Measurements from ENCODE around the gene LCE2C. TPM values are rescaled to one million over a fixed set of nuclear protein-coding genes. Genes with fewer than 3 reads are reported as not detected.
"Not testable (repeated sequence)": the region's sequence is repeated elsewhere in the genome, so short reads cannot be mapped to it uniquely, and the experiment has no call there.

The LCE2C gene
- total RNA-seq, 1 donor from 2014 or later = not detected

DNA sequence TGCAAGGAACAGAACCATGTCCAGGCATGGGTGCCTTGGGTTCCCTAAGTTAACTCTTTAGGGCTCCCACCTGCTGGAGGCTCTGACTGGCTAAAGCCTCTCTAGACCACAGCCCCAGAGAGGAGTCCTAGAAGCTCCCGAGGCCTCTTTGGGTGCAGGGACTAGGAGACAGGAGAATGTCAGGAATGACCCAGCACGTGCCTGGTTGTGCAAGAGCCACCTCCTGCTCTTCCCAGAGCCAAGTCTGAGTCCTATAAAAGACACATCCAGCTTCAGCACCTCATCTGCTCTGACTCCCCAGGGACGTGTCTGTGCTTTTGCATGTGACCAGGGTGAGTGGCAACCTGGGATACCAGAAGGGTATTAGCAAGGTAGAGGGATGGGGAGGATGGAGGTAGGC, 12.0 kb upstream of the LCE2C start, which contains the start of gene LCE2D:
TSS of gene LCE2D (plus strand) at position 283 of the 400 bp plus-strand sequence. CDS start 726 bp downstream, outside the sequence.
- no peaks in the 10 kb centered on the region for H3K4me1 Mint-ChIP-seq
- H3K27ac Mint-ChIP-seq = no peak within 1 kb of the TSS
- ChIA-PET CTCF (interaction anchor here (1.5 kb wide), 1 partner anchor 9 kb away, joined by 4 read pairs; no protein-coding TSS in a partner anchor), POLR2A (no interaction called here)
- H3K9me3 Mint-ChIP-seq = no peaks in the 10 kb centered on the region
- TF ChIP-seq, protein P1, sequence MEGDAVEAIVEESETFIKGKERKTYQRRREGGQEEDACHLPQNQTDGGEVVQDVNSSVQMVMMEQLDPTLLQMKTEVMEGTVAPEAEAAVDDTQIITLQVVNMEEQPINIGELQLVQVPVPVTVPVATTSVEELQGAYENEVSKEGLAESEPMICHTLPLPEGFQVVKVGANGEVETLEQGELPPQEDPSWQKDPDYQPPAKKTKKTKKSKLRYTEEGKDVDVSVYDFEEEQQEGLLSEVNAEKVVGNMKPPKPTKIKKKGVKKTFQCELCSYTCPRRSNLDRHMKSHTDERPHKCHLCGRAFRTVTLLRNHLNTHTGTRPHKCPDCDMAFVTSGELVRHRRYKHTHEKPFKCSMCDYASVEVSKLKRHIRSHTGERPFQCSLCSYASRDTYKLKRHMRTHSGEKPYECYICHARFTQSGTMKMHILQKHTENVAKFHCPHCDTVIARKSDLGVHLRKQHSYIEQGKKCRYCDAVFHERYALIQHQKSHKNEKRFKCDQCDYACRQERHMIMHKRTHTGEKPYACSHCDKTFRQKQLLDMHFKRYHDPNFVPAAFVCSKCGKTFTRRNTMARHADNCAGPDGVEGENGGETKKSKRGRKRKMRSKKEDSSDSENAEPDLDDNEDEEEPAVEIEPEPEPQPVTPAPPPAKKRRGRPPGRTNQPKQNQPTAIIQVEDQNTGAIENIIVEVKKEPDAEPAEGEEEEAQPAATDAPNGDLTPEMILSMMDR (IDR thresholded peaks at IDR 0.05) = no peak
- H3K27me3 Mint-ChIP-seq = peaks cover 22% of the 10 kb centered on the region
- intact Hi-C loops (cut with micrococcal nuclease) = no loop called here
- ATAC-seq (ENCODE audit: low read depth) (no peak), DNase-seq (no peak)
- H3K36me3 Mint-ChIP-seq (ENCODE audit: low read depth) = no peaks in the 10 kb centered on the region
- H3K4me3 Mint-ChIP-seq = no peak within 1 kb of the TSS

DNA sequence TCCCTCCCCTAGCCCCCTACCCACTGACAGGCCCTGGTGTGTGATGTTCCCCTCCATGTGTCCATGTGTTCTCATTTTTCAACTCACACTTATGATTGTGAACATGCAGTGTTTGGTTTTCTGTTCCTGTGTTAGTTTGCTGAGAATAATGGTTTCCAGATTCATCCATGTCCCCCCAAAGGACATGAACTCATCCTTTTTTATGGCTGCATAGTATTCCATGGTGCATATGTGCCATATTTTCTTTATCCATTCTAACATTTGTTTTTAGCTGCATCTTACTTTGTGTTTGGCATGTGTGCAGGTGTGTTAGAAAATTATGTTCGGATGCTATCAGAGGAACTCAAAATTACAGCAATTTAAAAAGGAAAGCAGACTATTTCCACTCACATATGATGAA, 8.9 kb upstream of the LCE2C start:
- not testable (repeated sequence) for H3K36me3 Mint-ChIP-seq (ENCODE audit: low read depth); H3K4me1 Mint-ChIP-seq
- CTCF ChIA-PET = interaction anchor here (0.9 kb wide), 1 partner anchor 12 kb away, joined by 3 read pairs; no protein-coding TSS in a partner anchor

DNA sequence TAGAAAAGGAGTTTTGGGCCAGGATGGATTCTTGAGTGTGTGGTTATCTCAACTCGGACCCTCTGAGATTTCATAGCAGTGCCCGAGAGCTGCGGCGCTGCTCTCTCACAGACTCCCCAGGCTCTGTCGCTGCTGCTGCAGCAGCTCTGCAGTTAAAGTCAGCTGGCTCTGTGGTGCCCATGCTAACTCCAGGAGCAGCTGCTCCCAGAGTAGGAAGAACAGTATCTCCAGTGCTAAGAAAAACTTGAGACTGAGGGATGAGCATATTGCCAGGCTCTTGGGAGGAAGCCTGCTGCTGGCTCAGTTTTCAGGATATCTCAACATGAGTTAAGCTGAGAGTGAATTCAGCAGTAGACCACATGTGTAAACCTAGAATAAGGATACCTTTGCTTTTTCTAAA, 7.4 kb upstream of the LCE2C start:
- H3K27me3 Mint-ChIP-seq = peaks cover 13% of the 10 kb centered on the region
- ChIA-PET CTCF (no interaction called here), POLR2A (no interaction called here)
- no peaks in the 10 kb centered on the region for H3K36me3 Mint-ChIP-seq (ENCODE audit: low read depth)
- intact Hi-C loops (cut with micrococcal nuclease) = no loop called here
- ATAC-seq (ENCODE audit: low read depth) = no peak
- H3K4me1 Mint-ChIP-seq = no peaks in the 10 kb centered on the region
- TF ChIP-seq, protein P1 (IDR thresholded peaks at IDR 0.05) = no peak
- DNase-seq = no peak
- H3K4me3 Mint-ChIP-seq = no peak overlapping the region
- no peaks in the 10 kb centered on the region for H3K9me3 Mint-ChIP-seq
- H3K27ac Mint-ChIP-seq = no peak overlapping the region

More for the DNA sequence above, 8.9 kb upstream of the LCE2C start:
- ATAC-seq (ENCODE audit: low read depth); H3K27ac Mint-ChIP-seq; intact Hi-C loops (cut with micrococcal nuclease); H3K9me3 Mint-ChIP-seq; H3K4me3 Mint-ChIP-seq; DNase-seq; POLR2A ChIA-PET: not testable (repeated sequence)
- H3K27me3 Mint-ChIP-seq = peaks cover 22% of the 10 kb centered on the region

GRCh38 chr1:152673016-152673415, 2.1 kb upstream of the LCE2C start:
- TF ChIP-seq, protein P1 (IDR thresholded peaks at IDR 0.05) = no peak
- Mint-ChIP-seq H3K36me3 (ENCODE audit: low read depth) (no peaks in the 10 kb centered on the region), H3K4me3 (no peak overlapping the region), H3K27ac (no peak overlapping the region), H3K4me1 (no peaks in the 10 kb centered on the region), H3K27me3 (peaks cover 2% of the 10 kb centered on the region), H3K9me3 (no peaks in the 10 kb centered on the region)
- ChIA-PET POLR2A (no interaction called here), CTCF (no interaction called here)
- DNase-seq = no peak
- ATAC-seq (ENCODE audit: low read depth) = no peak
- intact Hi-C loops (cut with micrococcal nuclease) = no loop called here

DNA sequence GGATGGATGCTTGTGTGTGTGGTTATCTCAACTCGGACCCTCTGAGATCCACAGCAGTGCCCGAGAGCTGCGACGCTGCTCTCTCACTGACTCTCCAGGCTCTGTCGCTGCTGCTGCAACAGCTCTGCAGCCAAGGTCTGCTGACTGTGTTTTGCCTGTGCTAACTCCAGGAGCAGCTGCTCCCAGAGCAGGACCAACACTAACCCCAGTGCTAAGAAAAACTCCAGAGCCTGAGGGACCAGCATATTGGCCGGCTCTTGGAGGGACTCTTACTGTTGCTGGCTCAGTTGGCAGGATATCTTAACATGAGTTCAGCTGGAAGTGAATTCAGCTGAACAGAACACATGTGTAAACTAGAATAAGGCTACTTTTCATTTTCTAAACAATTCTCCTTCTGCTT, 4.4 kb downstream of the LCE2C start:
- CTCF ChIA-PET = no interaction called here
- ATAC-seq (ENCODE audit: low read depth) (no peak), DNase-seq (no peak)
- Mint-ChIP-seq H3K4me1 (no peaks in the 10 kb centered on the region), H3K27ac (no peak overlapping the region), H3K4me3 (no peak overlapping the region), H3K27me3 (peaks cover 15% of the 10 kb centered on the region), H3K36me3 (ENCODE audit: low read depth) (no peaks in the 10 kb centered on the region), H3K9me3 (no peaks in the 10 kb centered on the region)
- intact Hi-C loops (cut with micrococcal nuclease) = no loop called here
- POLR2A ChIA-PET = no interaction called here
- TF ChIP-seq, protein P1 (IDR thresholded peaks at IDR 0.05) = no peak

GRCh38 chr1:152681616-152682015, 6.5 kb downstream of the LCE2C start:
- DNase-seq = no peak
- Mint-ChIP-seq H3K27me3 (peaks cover 15% of the 10 kb centered on the region), H3K36me3 (ENCODE audit: low read depth) (no peaks in the 10 kb centered on the region), H3K27ac (no peak overlapping the region), H3K4me3 (no peak overlapping the region), H3K9me3 (no peaks in the 10 kb centered on the region), H3K4me1 (no peaks in the 10 kb centered on the region)
- ChIA-PET CTCF (no interaction called here), POLR2A (no interaction called here)
- intact Hi-C loops (cut with micrococcal nuclease) = no loop called here
- no peak for ATAC-seq (ENCODE audit: low read depth)
- TF ChIP-seq, protein P1 (IDR thresholded peaks at IDR 0.05) = no peak
